RCC 7860 (cell line): ENCODE results near the gene ANXA9.

ENCODE experiments used
- DNase-seq: peaks from one replicate; pipeline ENCODE4 v3.0.0-alpha.2; 2015; ENCODE audit warnings: low spot score
- FAIRE-seq: peaks from 2 replicates; lab custom pipeline; 2012; peaks lifted over from hg19 to GRCh38; lab: Jason Lieb, UNC

The ANXA9 gene

GRCh38 chr1:151002611-151003010 is 20.5 kb downstream of the ANXA9 start:
- no peak for FAIRE-seq
- DNase-seq: no peak

- no peak for FAIRE-seq
- DNase-seq: no peak
Measured at GRCh38 chr1:151003180-151003579, 21.1 kb downstream of the ANXA9 start.

- FAIRE-seq (no peak), DNase-seq (no peak)
Measured at GRCh38 chr1:151005729-151006319, 23.7 kb downstream of the ANXA9 start.

GRCh38 chr1:151006327-151007052 is 24.4 kb downstream of the ANXA9 start, which contains the start of gene MINDY1:
Gene MINDY1, minus strand, starts transcription at chr1:151006902. Its CDS starts 4,285 bp downstream, at chr1:151002617.
- peak; percentile 78 for DNase-seq
- peak; percentile 24 for FAIRE-seq

GRCh38 chr1:151007853-151008243 is 25.8 kb downstream of the ANXA9 start:
- FAIRE-seq (no peak), DNase-seq (no peak)

- FAIRE-seq (no peak), DNase-seq (peak; percentile 91)
Measured at GRCh38 chr1:151008244-151009205, 26.4 kb downstream of the ANXA9 start, which contains the start of gene PRUNE1. Gene PRUNE1, plus strand, starts transcription at chr1:151008449. Its CDS starts 184 bp downstream, at chr1:151008633.

- FAIRE-seq: no peak
- peak; percentile 51 for DNase-seq
Measured at GRCh38 chr1:151009206-151009587, 27.1 kb downstream of the ANXA9 start.

GRCh38 chr1:151009674-151010345 is 27.7 kb downstream of the ANXA9 start:
- FAIRE-seq: no peak
- no peak for DNase-seq

GRCh38 chr1:151010346-151010726 is 28.2 kb downstream of the ANXA9 start:
- FAIRE-seq (no peak), DNase-seq (no peak)

GRCh38 chr1:151011154-151011850 is 29.2 kb downstream of the ANXA9 start:
- DNase-seq (no peak), FAIRE-seq (no peak)

- FAIRE-seq: no peak
- DNase-seq: no peak
Measured at GRCh38 chr1:151012684-151013471, 30.8 kb downstream of the ANXA9 start.

- DNase-seq (no peak), FAIRE-seq (no peak)
Measured at GRCh38 chr1:151013518-151013917, 31.4 kb downstream of the ANXA9 start.

- DNase-seq (peak; percentile 33), FAIRE-seq (no peak)
Measured at GRCh38 chr1:151024540-151025146, 42.6 kb downstream of the ANXA9 start.

- no peak for DNase-seq
- no peak for FAIRE-seq
Measured at GRCh38 chr1:151026460-151026859, 44.4 kb downstream of the ANXA9 start.

- FAIRE-seq (no peak), DNase-seq (no peak)
Measured at GRCh38 chr1:151032164-151032563, 50.1 kb downstream of the ANXA9 start.

GRCh38 chr1:151035167-151035566 is 53.1 kb downstream of the ANXA9 start:
- no peak for DNase-seq

GRCh38 chr1:151036356-151036755 is 54.3 kb downstream of the ANXA9 start, which contains the start of gene BNIPL:
Gene BNIPL, plus strand, starts transcription at chr1:151036586. Its CDS starts 140 bp downstream, at chr1:151036726.
- DNase-seq: no peak
- FAIRE-seq: no peak

More at GRCh38 chr1:151035167-151035566, 53.1 kb downstream of the ANXA9 start:
- FAIRE-seq: no peak

- DNase-seq (no peak), FAIRE-seq (no peak)
Measured at GRCh38 chr1:151037032-151037431, 54.9 kb downstream of the ANXA9 start.

- DNase-seq (no peak), FAIRE-seq (no peak)
Measured at GRCh38 chr1:151039521-151039920, 57.4 kb downstream of the ANXA9 start.
